Activated CD4-positive, alpha-beta memory T cell treated with anti-CD3 and anti-CD28 coated beads, Interleukin-2, amount 10 ng/mL, durations not matched to agents 7 days and 5 days (primary cell): ENCODE measurements around the gene RAB3A. TPM values are rescaled to one million over a fixed set of nuclear protein-coding genes. Genes with fewer than 3 reads are reported as not detected.
"Not testable (repeated sequence)": the region's sequence is repeated elsewhere in the genome, so short reads cannot be mapped to it uniquely, and the experiment has no call there.

Source experiments
- CTCF ChIA-PET: fragments of 350-600 bp; sonication (Branson Sonifier 250); formaldehyde crosslinking; loops from one replicate; lab custom pipeline; 2021; ENCODE audit warnings: antibody characterized with exemption, inconsistent platforms; lab: Charles Lee
- POLR2A ChIA-PET: fragments of 350-600 bp; sonication (Branson Sonifier 250); formaldehyde crosslinking; loops from one replicate; lab custom pipeline; 2021; ENCODE audit warnings: antibody characterized with exemption; lab: Charles Lee
- DNase-seq: peaks from one replicate; pipeline ENCODE4 v3.0.0-alpha.2; 2020
- H3K27ac Mint-ChIP-seq: one replicate; pipeline ENCODE4 v1.8.0; 2021; ENCODE audit warnings: mild to moderate bottlenecking, mixed read lengths
- H3K27me3 Mint-ChIP-seq: one replicate; pipeline ENCODE4 v1.8.0; 2021; ENCODE audit warnings: mixed read lengths
- H3K36me3 Mint-ChIP-seq: one replicate; pipeline ENCODE4 v1.8.0; 2021; ENCODE audit warnings: low read depth, mixed read lengths
- H3K4me1 Mint-ChIP-seq: one replicate; pipeline ENCODE4 v1.8.0; 2021; ENCODE audit warnings: mixed read lengths
- H3K4me3 Mint-ChIP-seq: one replicate; pipeline ENCODE4 v1.8.0; 2021; ENCODE audit warnings: mild to moderate bottlenecking, mixed read lengths
- H3K9me3 Mint-ChIP-seq: one replicate; pipeline ENCODE4 v1.8.0; 2021; ENCODE audit warnings: mixed read lengths
- total RNA-seq, 2 experiments: library from RNA; stranded (reverse); gene quantifications; one replicate each; pipeline ENCODE4 v1.2.3, GENCODE V29; 2021

Gene RAB3A
- total RNA-seq, 2 experiments from 2014 or later = 3.7 to 5.3 TPM

GRCh38 chr19:18160493-18160970, 43.3 kb downstream of the RAB3A start:
- CTCF ChIA-PET = interaction anchor here (0.6 to 2.8 kb wide), 8 partner anchors 9 to 234 kb away, joined by 3 to 9 read pairs (median 5); partner anchors contain the start of gene MPV17L2
- POLR2A ChIA-PET = interaction anchor here (1.0 to 1.8 kb wide), 11 partner anchors 8 to 251 kb away, joined by 3 to 7 read pairs (median 3); partner anchors contain the start of genes IFI30, JUND, MPV17L2 and PIK3R2

GRCh38 chr19:18159810-18160209, 44.0 kb downstream of the RAB3A start:
- Mint-ChIP-seq H3K27me3 (no peaks in the 10 kb centered on the region), H3K4me3 (no peak overlapping the region), H3K9me3 (no peaks in the 10 kb centered on the region), H3K4me1 (peaks cover 14% of the 10 kb centered on the region), H3K36me3 (peaks cover 3% of the 10 kb centered on the region), H3K27ac (no peak overlapping the region)
- no peak for DNase-seq
- ChIA-PET POLR2A (interaction anchor here (1.1 to 1.8 kb wide), 7 partner anchors 7 to 252 kb away, joined by 3 to 7 read pairs (median 5); partner anchors contain the start of genes IFI30, JUND and PIK3R2), CTCF (interaction anchor here (0.6 to 2.8 kb wide), 6 partner anchors 9 to 234 kb away, joined by 3 to 9 read pairs (median 4); no protein-coding TSS in a partner anchor)

More at GRCh38 chr19:18160493-18160970, 43.3 kb downstream of the RAB3A start:
- no peaks in the 10 kb centered on the region for H3K9me3 Mint-ChIP-seq
- no peaks in the 10 kb centered on the region for H3K27me3 Mint-ChIP-seq
- peaks cover 14% of the 10 kb centered on the region for H3K4me1 Mint-ChIP-seq
- peak overlapping the region; percentile 49 for H3K27ac Mint-ChIP-seq
- peak overlapping the region; percentile 65 for H3K4me3 Mint-ChIP-seq
- no peak for DNase-seq
- H3K36me3 Mint-ChIP-seq = peaks cover 3% of the 10 kb centered on the region

- H3K27me3 Mint-ChIP-seq, H3K36me3 Mint-ChIP-seq, H3K4me3 Mint-ChIP-seq, DNase-seq, H3K27ac Mint-ChIP-seq, H3K9me3 Mint-ChIP-seq, POLR2A ChIA-PET: not testable (repeated sequence)
- CTCF ChIA-PET = interaction anchor here (1.2 to 2.8 kb wide), 3 partner anchors 8 to 17 kb away, joined by 3 to 9 read pairs (median 3); no protein-coding TSS in a partner anchor
- peaks cover 20% of the 10 kb centered on the region for H3K4me1 Mint-ChIP-seq
These were observed 44.7 kb downstream of the RAB3A start for GRCh38 chr19:18159059-18159616.

- no peak overlapping the region for H3K27ac Mint-ChIP-seq
- H3K27me3 Mint-ChIP-seq = no peaks in the 10 kb centered on the region
- peaks cover 24% of the 10 kb centered on the region for H3K4me1 Mint-ChIP-seq
- ChIA-PET POLR2A (no interaction called here), CTCF (interaction anchor here (1.2 kb wide), 1 partner anchor 10 kb away, joined by 3 read pairs; no protein-coding TSS in a partner anchor)
- H3K9me3 Mint-ChIP-seq = no peaks in the 10 kb centered on the region
- peaks cover 3% of the 10 kb centered on the region for H3K36me3 Mint-ChIP-seq
- DNase-seq = no peak
- no peak overlapping the region for H3K4me3 Mint-ChIP-seq
These were observed 45.4 kb downstream of the RAB3A start for GRCh38 chr19:18158467-18158866.

- H3K27ac Mint-ChIP-seq = no peak overlapping the region
- no peaks in the 10 kb centered on the region for H3K9me3 Mint-ChIP-seq
- H3K4me1 Mint-ChIP-seq = peaks cover 24% of the 10 kb centered on the region
- ChIA-PET POLR2A (no interaction called here), CTCF (interaction anchor here (0.7 to 1.2 kb wide), 2 partner anchors 11 to 113 kb away, joined by 3 read pairs; no protein-coding TSS in a partner anchor)
- H3K27me3 Mint-ChIP-seq = no peaks in the 10 kb centered on the region
- no peak for DNase-seq
- H3K4me3 Mint-ChIP-seq = no peak overlapping the region
- peaks cover 3% of the 10 kb centered on the region for H3K36me3 Mint-ChIP-seq
These were observed 46.3 kb downstream of the RAB3A start for GRCh38 chr19:18157465-18158063.

DNA sequence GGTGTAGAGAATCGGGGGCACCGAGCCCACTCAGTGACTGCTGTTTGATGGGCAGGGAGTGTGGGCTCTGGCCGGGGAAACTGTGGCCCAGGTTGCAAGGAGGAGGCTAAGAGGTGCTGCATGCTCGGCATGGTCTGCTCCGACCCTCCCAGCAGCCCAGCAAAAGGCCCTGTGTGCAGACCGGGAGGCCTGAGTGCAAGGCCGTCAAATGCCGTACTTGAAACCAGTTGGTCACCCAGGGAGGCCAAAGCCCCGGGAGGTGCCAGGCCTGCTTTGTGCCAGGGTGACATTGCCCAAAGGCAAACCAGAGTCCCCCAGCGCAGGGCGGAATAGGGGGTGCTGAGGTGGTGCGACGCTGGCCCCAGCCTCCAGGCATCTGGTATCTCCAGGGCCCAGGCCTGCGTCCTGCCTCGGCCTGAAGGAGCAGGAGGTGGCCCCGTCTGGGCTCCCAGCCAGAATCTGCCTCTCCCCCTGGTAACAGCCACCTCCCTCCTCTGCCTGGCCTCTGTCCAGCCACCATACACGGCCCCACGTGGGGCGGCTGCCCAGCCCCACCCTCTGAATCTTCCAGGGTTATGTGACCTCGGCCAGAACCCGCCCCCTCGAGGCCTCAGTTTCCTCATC, 46.9 kb downstream of the RAB3A start:
- POLR2A ChIA-PET = no interaction called here
- no peak for DNase-seq
- Mint-ChIP-seq H3K4me1 (peaks cover 28% of the 10 kb centered on the region), H3K27me3 (no peaks in the 10 kb centered on the region), H3K36me3 (peaks cover 5% of the 10 kb centered on the region), H3K27ac (no peak overlapping the region), H3K4me3 (no peak overlapping the region), H3K9me3 (no peaks in the 10 kb centered on the region)
- CTCF ChIA-PET = no interaction called here

DNA sequence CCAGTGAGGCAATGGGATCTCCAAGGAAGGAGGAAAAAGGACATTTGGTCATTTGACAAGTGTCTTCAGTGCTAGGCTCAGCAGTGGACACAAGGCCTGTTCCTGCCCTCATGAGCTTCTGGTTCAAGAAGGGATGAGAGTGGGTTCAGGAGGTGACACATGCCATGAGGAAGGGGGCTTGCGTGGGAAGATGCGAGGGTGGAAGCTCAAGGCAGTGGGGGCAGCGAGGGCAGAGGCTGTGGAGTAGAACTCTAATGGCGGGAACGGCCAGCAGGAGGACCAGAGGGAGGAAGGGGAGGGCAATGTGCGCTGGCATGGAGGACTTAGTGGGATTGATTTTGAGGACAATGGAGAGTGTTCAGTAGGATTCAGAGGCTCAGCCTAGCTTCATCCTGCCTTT, 47.6 kb downstream of the RAB3A start:
- POLR2A ChIA-PET = no interaction called here
- H3K27ac Mint-ChIP-seq = no peak overlapping the region
- H3K36me3 Mint-ChIP-seq = peaks cover 7% of the 10 kb centered on the region
- H3K27me3 Mint-ChIP-seq = no peaks in the 10 kb centered on the region
- H3K4me3 Mint-ChIP-seq = no peak overlapping the region
- peaks cover 30% of the 10 kb centered on the region for H3K4me1 Mint-ChIP-seq
- H3K9me3 Mint-ChIP-seq = no peaks in the 10 kb centered on the region
- CTCF ChIA-PET = no interaction called here
- no peak for DNase-seq

DNA sequence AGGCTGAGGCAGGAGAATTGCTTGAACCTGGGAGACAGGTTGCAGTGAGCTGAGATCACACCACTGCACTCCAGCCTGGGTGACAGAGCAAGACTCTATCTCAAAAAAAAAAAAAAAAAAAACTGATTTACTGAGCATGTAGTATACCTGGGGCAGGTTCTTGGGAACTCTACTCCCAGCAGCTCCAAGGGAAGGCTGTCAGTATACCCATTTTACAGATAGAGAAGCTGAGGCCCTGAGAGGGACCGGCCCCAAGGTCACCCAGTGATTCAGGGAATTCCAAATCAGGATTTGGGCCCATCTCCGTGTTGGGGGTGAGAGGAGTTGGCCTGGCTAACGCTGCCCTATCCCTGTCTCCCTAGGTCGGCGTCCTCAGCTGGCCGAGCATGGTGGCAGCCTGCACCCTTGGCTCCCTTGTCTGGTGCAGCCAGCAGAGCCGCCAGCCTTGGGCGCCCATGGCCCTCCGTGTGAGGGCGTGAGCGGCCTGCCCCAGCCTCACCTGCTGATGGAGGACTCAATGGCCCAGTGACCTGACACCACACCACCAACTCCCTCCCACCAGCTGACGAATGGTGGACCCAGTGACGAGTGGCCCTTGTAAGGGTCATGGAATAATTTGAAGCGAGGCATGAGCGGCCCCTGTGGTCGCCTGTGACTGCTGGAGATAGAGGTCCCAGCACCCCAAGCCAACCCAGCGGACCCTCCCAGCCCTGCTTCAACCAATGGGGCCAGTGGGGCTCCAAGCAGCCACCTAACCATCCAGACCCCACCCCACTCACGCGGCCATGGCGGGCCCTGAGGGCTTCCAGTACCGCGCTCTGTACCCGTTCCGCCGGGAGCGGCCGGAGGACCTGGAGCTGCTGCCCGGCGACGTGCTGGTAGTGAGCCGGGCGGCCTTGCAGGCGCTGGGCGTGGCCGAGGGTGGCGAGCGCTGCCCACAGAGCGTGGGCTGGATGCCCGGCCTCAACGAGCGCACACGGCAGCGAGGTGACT, 48.5 kb downstream of the RAB3A start:
- no peaks in the 10 kb centered on the region for H3K27me3 Mint-ChIP-seq
- no peak overlapping the region for H3K4me3 Mint-ChIP-seq
- no peak for DNase-seq
- no peak overlapping the region for H3K27ac Mint-ChIP-seq
- ChIA-PET POLR2A (interaction anchor here (1.2 kb wide), 1 partner anchor 63 kb away, joined by 4 read pairs; no protein-coding TSS in a partner anchor), CTCF (interaction anchor here (0.6 to 0.8 kb wide), 2 partner anchors 102 to 208 kb away, joined by 3 read pairs; no protein-coding TSS in a partner anchor)
- peaks cover 34% of the 10 kb centered on the region for H3K4me1 Mint-ChIP-seq
- H3K36me3 Mint-ChIP-seq = peaks cover 7% of the 10 kb centered on the region
- H3K9me3 Mint-ChIP-seq = no peaks in the 10 kb centered on the region

DNA sequence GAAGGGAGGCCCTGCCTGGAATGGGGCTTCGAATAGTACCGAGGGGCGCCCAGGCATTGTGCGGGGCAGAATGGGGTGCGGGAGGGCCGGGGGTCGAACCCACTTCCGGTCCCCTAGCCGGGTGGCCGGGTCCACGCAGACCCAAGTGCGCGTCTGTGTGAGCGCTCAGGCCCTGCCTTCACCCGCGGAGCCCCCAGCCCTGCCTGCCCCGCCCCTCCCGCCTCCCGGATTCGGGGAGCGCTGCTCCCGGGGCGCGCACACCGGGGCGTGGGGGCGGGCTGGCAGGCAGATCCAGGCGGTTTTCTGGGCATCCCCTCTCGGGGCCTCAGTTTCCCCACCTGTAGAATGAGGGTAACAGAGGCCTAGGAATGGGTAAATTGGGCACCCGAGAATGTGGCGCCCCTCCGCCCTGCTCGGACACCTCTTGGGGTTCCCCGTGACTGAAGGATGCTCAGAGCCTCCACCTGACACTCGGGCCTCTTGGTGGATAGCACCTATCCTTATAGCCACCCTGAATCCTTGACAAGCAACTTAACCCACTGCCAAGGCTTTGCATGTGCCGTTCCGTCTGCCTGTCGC, 50.2 kb downstream of the RAB3A start:
- Mint-ChIP-seq H3K36me3 (peaks cover 10% of the 10 kb centered on the region), H3K4me1 (peaks cover 39% of the 10 kb centered on the region), H3K27ac (peak overlapping the region; percentile 69), H3K4me3 (peak overlapping the region; percentile 75), H3K9me3 (no peaks in the 10 kb centered on the region), H3K27me3 (no peaks in the 10 kb centered on the region)
- DNase-seq = peak; percentile 42
- ChIA-PET CTCF (no interaction called here), POLR2A (interaction anchor here (1.1 kb wide), 1 partner anchor 8 kb away, joined by 3 read pairs; no protein-coding TSS in a partner anchor)

GRCh38 chr19:18152817-18153555, 50.9 kb downstream of the RAB3A start, which contains the start of gene PIK3R2:
Gene PIK3R2, plus strand, starts transcription at chr19:18153163. Its CDS starts 2,717 bp downstream, at chr19:18155880.
- H3K36me3 Mint-ChIP-seq = peaks cover 15% of the 10 kb centered on the region
- H3K27ac Mint-ChIP-seq = peak within 1 kb of the TSS; percentile 98
- H3K27me3 Mint-ChIP-seq = no peaks in the 10 kb centered on the region
- H3K9me3 Mint-ChIP-seq = no peaks in the 10 kb centered on the region
- POLR2A ChIA-PET = interaction anchor here (0.7 to 2.4 kb wide), 13 partner anchors 8 to 264 kb away, joined by 3 to 28 read pairs (median 3); partner anchors contain the start of genes IL12RB1, JUND, MPV17L2 and RAB3A
- peak within 1 kb of the TSS; percentile 77 for H3K4me3 Mint-ChIP-seq
- peak; percentile 100 for DNase-seq
- CTCF ChIA-PET = interaction anchor here (0.7 to 2.2 kb wide), 11 partner anchors 9 to 220 kb away, joined by 3 to 23 read pairs (median 5); partner anchors contain the start of genes CCDC124, IL12RB1 and LSM4
- peaks cover 42% of the 10 kb centered on the region for H3K4me1 Mint-ChIP-seq

GRCh38 chr19:18152442-18152816, 51.4 kb downstream of the RAB3A start:
- H3K27me3 Mint-ChIP-seq = no peaks in the 10 kb centered on the region
- peaks cover 18% of the 10 kb centered on the region for H3K36me3 Mint-ChIP-seq
- peak overlapping the region; percentile 98 for H3K27ac Mint-ChIP-seq
- POLR2A ChIA-PET = interaction anchor here (0.9 to 2.4 kb wide), 13 partner anchors 8 to 151 kb away, joined by 3 to 28 read pairs (median 4); partner anchors contain the start of genes IL12RB1, JUND, MPV17L2 and RAB3A
- H3K4me1 Mint-ChIP-seq = peaks cover 43% of the 10 kb centered on the region
- H3K9me3 Mint-ChIP-seq = no peaks in the 10 kb centered on the region
- CTCF ChIA-PET = interaction anchor here (0.7 to 2.2 kb wide), 15 partner anchors 9 to 219 kb away, joined by 3 to 23 read pairs (median 3); partner anchors contain the start of genes CCDC124, IL12RB1 and LSM4
- DNase-seq = peak; percentile 99
- H3K4me3 Mint-ChIP-seq = peak overlapping the region; percentile 77
